B cell (primary cell): ENCODE results near the gene EGFLAM. TPM values are rescaled to one million over a fixed set of nuclear protein-coding genes. Genes with fewer than 3 reads are reported as not detected.

Experiments used
- ATAC-seq: fragments of 200-7000 bp; cut with Tn5 transposase; one replicate; pipeline ENCODE4 v1.10.0; 2021; ENCODE audit warnings: low read depth, mild to moderate bottlenecking, moderate number of reproducible peaks, moderate library complexity
- CTCF ChIA-PET: fragments of 350-600 bp; sonication (Branson Sonifier 250); formaldehyde crosslinking; loops from one replicate; lab custom pipeline; 2021; ENCODE audit warnings: antibody characterized with exemption, inconsistent platforms; lab: Charles Lee
- POLR2A ChIA-PET: fragments of 350-600 bp; sonication (Branson Sonifier 250); formaldehyde crosslinking; loops from one replicate; lab custom pipeline; 2021; ENCODE audit warnings: antibody characterized with exemption; lab: Charles Lee
- DNase-seq: peaks from one replicate; pipeline ENCODE4 v3.0.0; 2013
- H2AFZ ChIP-seq: 2 replicates; pipeline ENCODE4 v1.6.1; 2012; ENCODE audit warnings: mild to moderate bottlenecking, low read depth, low read length; ENCODE audit not compliant: insufficient read depth, poor library complexity, severe bottlenecking
- H3K27ac ChIP-seq, 2 donors: 1 replicate in 1 of 2; 2 replicates in 1 of 2; pipeline ENCODE4 v1.5.1; 2012 to 2013; ENCODE audit warnings: low read length in 2 of 2, mild to moderate bottlenecking in 2 of 2, moderate library complexity in 1 of 2
- H3K27me3 ChIP-seq, 4 experiments: fragments of 200-600 bp in 1 of 4; sonication (generic) in 1 of 4; replicated peaks in 1 of 4; 1 replicate in 2 of 4; 2 replicates in 2 of 4; pipeline versions ENCODE4 v1.6.1 to v1.7.0; 2013 to 2016; ENCODE audit warnings: low read length in 3 of 4, mild to moderate bottlenecking in 2 of 4, mixed read lengths in 1 of 4, moderate library complexity in 1 of 4; ENCODE audit not compliant: insufficient read depth in 4 of 4, control insufficient read depth in 3 of 4; ENCODE audit errors: control extremely low read depth in 1 of 4
- H3K36me3 ChIP-seq, 2 experiments: replicated peaks in 1 of 2; 1 replicate in 1 of 2; 2 replicates in 1 of 2; pipeline versions ENCODE4 v1.6.1 to v1.7.1; 2013; ENCODE audit warnings: low read length in 1 of 2; ENCODE audit not compliant: insufficient read depth in 2 of 2, control insufficient read depth in 1 of 2; ENCODE audit errors: control extremely low read depth in 1 of 2, extremely low read depth in 1 of 2
- H3K4me1 ChIP-seq, 2 donors: fragments of 200-600 bp in 1 of 2; sonication (generic) in 1 of 2; 1 replicate in 1 of 2; 2 replicates in 1 of 2; pipeline versions ENCODE4 v1.5.1 to v1.6.1; 2013 to 2017; ENCODE audit warnings: low read length in 2 of 2; ENCODE audit not compliant: control insufficient read depth in 2 of 2, insufficient read depth in 2 of 2
- H3K4me2 ChIP-seq: replicated peaks from 2 replicates; pipeline ENCODE3; 2012; ENCODE audit warnings: mild to moderate bottlenecking, low read depth, low read length; ENCODE audit not compliant: poor library complexity, severe bottlenecking
- H3K4me3 ChIP-seq, 5 experiments: fragments of 200-600 bp in 1 of 5; sonication (generic) in 1 of 5; 1 replicate in 3 of 5; 2 replicates in 2 of 5; pipeline versions ENCODE4 v1.5.1 to v1.7.0; 2011 to 2016; ENCODE audit warnings: low read length in 4 of 5, mild to moderate bottlenecking in 4 of 5, low read depth in 2 of 5, control low read depth in 1 of 5, moderate library complexity in 1 of 5; ENCODE audit not compliant: insufficient read depth in 1 of 5; ENCODE audit errors: control extremely low read depth in 1 of 5, extremely low read depth in 1 of 5
- H3K79me2 ChIP-seq: fragments of 200-600 bp; sonication (generic); one replicate; pipeline ENCODE4 v1.6.0; 2016; ENCODE audit warnings: low read length; ENCODE audit not compliant: control insufficient read depth, insufficient read depth
- H3K9ac ChIP-seq: fragments of 200-600 bp; sonication (generic); 2 replicates; pipeline ENCODE4 v1.6.1; 2017; ENCODE audit warnings: mild to moderate bottlenecking, low read length, moderate library complexity
- H3K9me3 ChIP-seq, 3 donors: one replicate each; pipeline versions ENCODE4 v1.6.1 to v1.7.1; 2013; ENCODE audit warnings: low read length in 2 of 3; ENCODE audit not compliant: control insufficient read depth in 2 of 3, insufficient read depth in 1 of 3; ENCODE audit errors: control extremely low read depth in 1 of 3
- H4K20me1 ChIP-seq: 2 replicates; pipeline ENCODE4 v1.6.0; 2012; ENCODE audit warnings: mild to moderate bottlenecking, low read length; ENCODE audit not compliant: insufficient read depth, control insufficient read depth, poor library complexity, severe bottlenecking
- H3K27ac Mint-ChIP-seq: one replicate; pipeline ENCODE4 v1.8.0; 2021; ENCODE audit warnings: mixed read lengths
- H3K27me3 Mint-ChIP-seq: one replicate; pipeline ENCODE4 v1.8.0; 2021; ENCODE audit warnings: mixed read lengths
- H3K4me1 Mint-ChIP-seq: one replicate; pipeline ENCODE4 v1.8.0; 2021; ENCODE audit warnings: mixed read lengths
- H3K4me3 Mint-ChIP-seq: one replicate; pipeline ENCODE4 v1.8.0; 2021; ENCODE audit warnings: mixed read lengths
- H3K9me3 Mint-ChIP-seq: one replicate; pipeline ENCODE4 v1.8.0; 2022; ENCODE audit warnings: mixed read lengths; ENCODE audit not compliant: insufficient read depth
- CTCF ChIP-seq: fragments of 200-600 bp; IDR thresholded peaks from one replicate; pipeline ENCODE4 v1.8.0; 2022; ENCODE audit warnings: antibody characterized with exemption, mild to moderate bottlenecking
- EZH2 ChIP-seq: IDR thresholded peaks from 2 replicates; pipeline ENCODE4 v1.6.1; 2012; ENCODE audit warnings: borderline replicate concordance, low read depth, mild to moderate bottlenecking, moderate library complexity, low read length; ENCODE audit not compliant: insufficient read depth, poor library complexity, severe bottlenecking
- WGBS: methylation state at CpG from one replicate; pipeline ENCODE4 v1.1.5; 2013; ENCODE audit warnings: missing lambda C conversion rate; ENCODE audit not compliant: insufficient coverage; 5-methylcytosine and 5-hydroxymethylcytosine counted together
- intact Hi-C: fragments of 100-400 bp; cut with micrococcal nuclease; formaldehyde crosslinking; loops from one replicate; pipeline ENCODE4 v1.10.0; 2022
- polyA plus RNA-seq: library from polyadenylated mRNA; depleted of rRNA; stranded (reverse); fragments of >200 nt; gene quantifications from 2 replicates; pipeline ENCODE4 v1.2.3, GENCODE V29; 2012
- total RNA-seq, 2 donors: library from RNA; stranded (reverse); fragments of 120-200 nt in 1 of 2; gene quantifications; 1 replicate in 1 of 2; 2 replicates in 1 of 2; pipeline versions ENCODE4 v1.2.3 to v1.2.4, GENCODE V29; 2013 to 2022

The EGFLAM gene
- total and polyA plus RNA-seq, 2 donors (not counting 1 experiment from before 2014, with no cell fraction given) = not detected

- no peaks in the 10 kb centered on the region for H3K79me2 ChIP-seq
- H3K9me3 Mint-ChIP-seq = no peaks in the 10 kb centered on the region
- DNase-seq (no peak), ATAC-seq (no peak)
- peaks cover 0 to 3% (median 0%) of the 10 kb centered on the region in 3 donors for H3K9me3 ChIP-seq
- H3K4me3 ChIP-seq = no peak overlapping the region
- ChIA-PET CTCF (no interaction called here), POLR2A (no interaction called here)
- no peak overlapping the region for H3K9ac ChIP-seq
- peaks cover 11% of the 10 kb centered on the region for H3K27me3 Mint-ChIP-seq
- intact Hi-C loops = no loop called here
- H3K27ac Mint-ChIP-seq = no peak overlapping the region
- TF ChIP-seq CTCF (no peak), EZH2 (no peak)
- H3K4me3 Mint-ChIP-seq = no peak overlapping the region
- H3K27ac ChIP-seq = no peak overlapping the region
- WGBS = 88% methylated on average over 4 of the region's 8 CpGs
- H2AFZ ChIP-seq = no peak overlapping the region
- H3K4me2 ChIP-seq = no peak overlapping the region
- no peaks in the 10 kb centered on the region for H3K4me1 Mint-ChIP-seq
- no peaks in the 10 kb centered on the region for H3K36me3 ChIP-seq
- H4K20me1 ChIP-seq = no peaks in the 10 kb centered on the region
- no peaks in the 10 kb centered on the region for H3K4me1 ChIP-seq
- H3K27me3 ChIP-seq = peaks cover 0 to 4% (median 0%) of the 10 kb centered on the region in 4 experiments
Measured at GRCh38 chr5:38250763-38251448, 7.5 kb upstream of the EGFLAM start.

GRCh38 chr5:38253759-38254158, 4.6 kb upstream of the EGFLAM start:
- Histone ChIP-seq H3K27ac (no peak overlapping the region), H3K9me3 (peaks cover 0 to 4% (median 0%) of the 10 kb centered on the region in 3 donors), H2AFZ (no peak overlapping the region), H3K36me3 (no peaks in the 10 kb centered on the region), H3K4me3 (no peak overlapping the region), H3K9ac (no peak overlapping the region), H4K20me1 (no peaks in the 10 kb centered on the region), H3K4me1 (no peaks in the 10 kb centered on the region), H3K79me2 (no peaks in the 10 kb centered on the region), H3K4me2 (no peak overlapping the region), H3K27me3 (peaks cover 0 to 21% (median 9%) of the 10 kb centered on the region in 4 experiments)
- ChIA-PET POLR2A (no interaction called here), CTCF (no interaction called here)
- WGBS = no CpG with 5 or more reads among the region's 1 CpG
- DNase-seq (no peak), ATAC-seq (no peak)
- Mint-ChIP-seq H3K4me3 (no peak overlapping the region), H3K27ac (no peak overlapping the region), H3K9me3 (no peaks in the 10 kb centered on the region), H3K4me1 (peaks cover under 1% of the 10 kb centered on the region), H3K27me3 (peaks cover 28% of the 10 kb centered on the region)
- intact Hi-C loops = no loop called here
- TF ChIP-seq EZH2 (no peak), CTCF (no peak)
